Panc1 (cell line): ENCODE data around the gene SMIM29. TPM values are rescaled to one million over a fixed set of nuclear protein-coding genes. Genes with fewer than 3 reads are reported as not detected.

ENCODE experiments used
- microRNA-seq: library from miRNA; unstranded; fragments of <30 nt; microRNA quantifications from one replicate; pipeline ENCODE4 v1.1.0, GENCODE V29; 2020; ENCODE audit not compliant: unreplicated experiment
- total RNA-seq: library from RNA; stranded (reverse); gene quantifications from one replicate; pipeline ENCODE4 v1.2.1, GENCODE V29; 2021; ENCODE audit not compliant: unreplicated experiment

SMIM29 gene
- total RNA-seq, 1 experiment from 2014 or later = 35.6 TPM

Small RNAs within 50 kb of the gene (microRNA-seq; reads per million reads assigned to microRNA genes)
- not detected for gene MIR6835

Other genes with a start within 250 kb of the SMIM29 start
- 1.3 TPM for gene GRM4, start 102.9 kb downstream of the SMIM29 start, total RNA-seq
- gene HMGA1, start 12.1 kb downstream of the SMIM29 start, total RNA-seq = 444 TPM
- gene NUDT3, start 143.7 kb upstream of the SMIM29 start, total RNA-seq = 25.9 TPM
- 1,363 TPM for gene RPS10, start 177.1 kb upstream of the SMIM29 start, total RNA-seq
- gene PACSIN1, start 217.1 kb upstream of the SMIM29 start, total RNA-seq = 0.18 TPM